ENCODE measurements around the gene AK2.

GRCh38 chr1:32963746-32964460, 72.8 kb downstream of the AK2 start:
- TF ChIP-seq CTCF (IDR thresholded peaks at IDR 0.05) = no peak
- TF ChIP-seq POLR2A (IDR thresholded peaks at IDR 0.05; ENCODE audit: low read depth) = no peak
- no peak for TF ChIP-seq EP300 (IDR thresholded peaks at IDR 0.05)

Measured in esophagus muscularis mucosa (tissue), 4 donors.